CD14-positive monocyte (primary cell): ENCODE data around the gene PMM2. TPM values are rescaled to one million over a fixed set of nuclear protein-coding genes. Genes with fewer than 3 reads are reported as not detected.

ENCODE experiments used
- DNase-seq, 3 donors: peaks; one replicate each; pipeline ENCODE4 v3.0.0-alpha.2; 2011 to 2022
- H2AFZ ChIP-seq: 2 replicates; pipeline ENCODE4 v1.6.0; 2012; ENCODE audit warnings: mild to moderate bottlenecking, low read depth, low read length, inconsistent platforms; ENCODE audit not compliant: insufficient read depth, poor library complexity, severe bottlenecking
- H3K27ac ChIP-seq, 2 donors: 1 replicate in 1 of 2; 2 replicates in 1 of 2; pipeline ENCODE4 v1.5.1; 2012 to 2013; ENCODE audit warnings: low read length in 2 of 2, control low read depth in 1 of 2, inconsistent platforms in 1 of 2, low read depth in 1 of 2, mild to moderate bottlenecking in 1 of 2
- H3K27me3 ChIP-seq, 2 donors: one replicate each; pipeline versions ENCODE4 v1.6.0 to v1.6.1; 2011 to 2013; ENCODE audit warnings: low read length in 2 of 2; ENCODE audit not compliant: control insufficient read depth in 2 of 2, insufficient read depth in 2 of 2
- H3K36me3 ChIP-seq, 2 donors: replicated peaks in 1 of 2; 1 replicate in 1 of 2; 2 replicates in 1 of 2; pipeline versions ENCODE4 v1.5.1 to v1.6.1; 2012 to 2013; ENCODE audit warnings: low read length in 2 of 2, control low read depth in 1 of 2, inconsistent platforms in 1 of 2, mild to moderate bottlenecking in 1 of 2; ENCODE audit not compliant: insufficient read depth in 2 of 2, control insufficient read depth in 1 of 2
- H3K4me1 ChIP-seq, 2 donors: 1 replicate in 1 of 2; 2 replicates in 1 of 2; pipeline versions ENCODE4 v1.5.1 to v1.6.1; 2012 to 2013; ENCODE audit warnings: low read length in 2 of 2, control low read depth in 1 of 2, inconsistent platforms in 1 of 2, mild to moderate bottlenecking in 1 of 2, moderate library complexity in 1 of 2; ENCODE audit not compliant: insufficient read depth in 2 of 2, control insufficient read depth in 1 of 2
- H3K4me2 ChIP-seq: replicated peaks from 2 replicates; pipeline ENCODE3; 2012; ENCODE audit warnings: low read length, moderate library complexity, mild to moderate bottlenecking; ENCODE audit not compliant: poor library complexity, severe bottlenecking; ENCODE audit errors: extremely low read depth
- H3K4me3 ChIP-seq, 3 experiments: fragments of 200-600 bp in 1 of 3; sonication (generic) in 1 of 3; replicated peaks in 1 of 3; 1 replicate in 2 of 3; 2 replicates in 1 of 3; pipeline ENCODE4 v1.5.1; 2011 to 2013; ENCODE audit warnings: low read length in 3 of 3, mild to moderate bottlenecking in 3 of 3, control low read depth in 2 of 3, low read depth in 2 of 3, inconsistent platforms in 1 of 3, moderate library complexity in 1 of 3
- H3K79me2 ChIP-seq: 2 replicates; pipeline ENCODE4 v1.6.0; 2012; ENCODE audit warnings: mild to moderate bottlenecking, control low read depth, inconsistent platforms, low read length, moderate library complexity; ENCODE audit not compliant: insufficient read depth
- H3K9ac ChIP-seq: 2 replicates; pipeline ENCODE4 v1.6.0; 2017; ENCODE audit warnings: low read length, mild to moderate bottlenecking; ENCODE audit not compliant: insufficient read depth, poor library complexity, severe bottlenecking
- H3K9me3 ChIP-seq, 2 donors: replicated peaks in 1 of 2; 1 replicate in 1 of 2; 2 replicates in 1 of 2; pipeline versions ENCODE4 v1.5.1 to v1.6.1; 2012 to 2013; ENCODE audit warnings: low read length in 2 of 2, control low read depth in 1 of 2; ENCODE audit not compliant: control insufficient read depth in 1 of 2, insufficient read depth in 1 of 2
- H4K20me1 ChIP-seq: 2 replicates; pipeline ENCODE4 v1.6.0; 2012; ENCODE audit warnings: mild to moderate bottlenecking, low read length, control low read depth, moderate library complexity; ENCODE audit not compliant: insufficient read depth
- H3K27ac Mint-ChIP-seq, 7 donors: one replicate each; pipeline ENCODE4 v1.8.0; 2020; ENCODE audit warnings: mild to moderate bottlenecking in 7 of 7, mixed read lengths in 7 of 7, moderate library complexity in 6 of 7, inconsistent platforms in 2 of 7
- H3K27me3 Mint-ChIP-seq, 3 donors: one replicate each; pipeline ENCODE4 v1.8.0; 2021 to 2022; ENCODE audit warnings: low read depth in 3 of 3, mild to moderate bottlenecking in 3 of 3, mixed read lengths in 3 of 3, moderate library complexity in 3 of 3, inconsistent platforms in 1 of 3
- H3K36me3 Mint-ChIP-seq, 2 donors: one replicate each; pipeline ENCODE4 v1.8.0; 2020; ENCODE audit warnings: mixed read lengths in 2 of 2, inconsistent platforms in 1 of 2, mild to moderate bottlenecking in 1 of 2
- H3K4me1 Mint-ChIP-seq: one replicate; pipeline ENCODE4 v1.8.0; 2020; ENCODE audit warnings: mild to moderate bottlenecking, mixed read lengths
- H3K4me3 Mint-ChIP-seq, 2 donors: one replicate each; pipeline ENCODE4 v1.8.0; 2020; ENCODE audit warnings: mild to moderate bottlenecking in 2 of 2, mixed read lengths in 2 of 2, moderate library complexity in 1 of 2
- H3K9me3 Mint-ChIP-seq, 7 donors: one replicate each; pipeline ENCODE4 v1.8.0; 2020 to 2022; ENCODE audit warnings: mixed read lengths in 7 of 7, mild to moderate bottlenecking in 6 of 7, moderate library complexity in 6 of 7, inconsistent platforms in 2 of 7
- CTCF ChIP-seq: fragments of 200-600 bp; IDR thresholded peaks from one replicate; pipeline ENCODE4 v1.8.0; 2022; ENCODE audit warnings: antibody characterized with exemption, mild to moderate bottlenecking
- WGBS: methylation state at CpG from one replicate; pipeline ENCODE4 v1.1.5; 2013; ENCODE audit warnings: missing lambda C conversion rate; ENCODE audit not compliant: insufficient coverage; 5-methylcytosine and 5-hydroxymethylcytosine counted together
- intact Hi-C, 2 donors: fragments of 100-400 bp; cut with micrococcal nuclease; formaldehyde crosslinking; loops; one replicate each; pipeline versions ENCODE4 v1.15.0 to v1.15.1; 2023
- polyA plus RNA-seq, 3 donors: library from polyadenylated mRNA; depleted of rRNA in 1 of 3; unstranded in 2 of 3; stranded (reverse) in 1 of 3; fragments of 300-500 nt in 2 of 3; fragments of >200 nt in 1 of 3; fragmentation: Illumina TruSeq in 2 of 3; gene quantifications; 1 replicate in 2 of 3; 2 replicates in 1 of 3; pipeline ENCODE4 v1.2.3, GENCODE V29; 2012 to 2021

PMM2 gene
- polyA plus RNA-seq, 3 donors, result 15.2 to 22.9 (median 17.8) TPM

GRCh38 chr16:8882725-8883377, 85.2 kb downstream of the PMM2 start:
- DNase-seq, result no peak

More at GRCh38 chr16:8882725-8883377, 85.2 kb downstream of the PMM2 start:
- no peak for TF ChIP-seq CTCF
- peaks cover 25% of the 10 kb centered on the region for H4K20me1 ChIP-seq
- no peak overlapping the region for H3K4me3 ChIP-seq
- no peaks in the 10 kb centered on the region for H3K9me3 ChIP-seq
- WGBS, result 92% methylated on average over 11 of the region's 17 CpGs
- no peak overlapping the region for H3K9ac ChIP-seq
- H3K79me2 ChIP-seq, result no peaks in the 10 kb centered on the region
- intact Hi-C loops, result loop anchor here in 1 of 2 donors (10.0 kb wide), 1 partner anchor 248 kb away; no protein-coding TSS in a partner anchor
- H3K4me2 ChIP-seq, result no peak overlapping the region
- H3K27ac ChIP-seq, result no peak overlapping the region
- H3K4me1 ChIP-seq, result no peaks in the 10 kb centered on the region
- Mint-ChIP-seq H3K4me3 (no peak overlapping the region), H3K27ac (no peak overlapping the region), H3K4me1 (peaks cover 11% of the 10 kb centered on the region), H3K27me3 (peaks cover 21 to 29% (median 29%) of the 10 kb centered on the region in 3 donors), H3K36me3 (peaks cover 4 to 6% of the 10 kb centered on the region in 2 donors), H3K9me3 (no peaks in the 10 kb centered on the region)
- H3K36me3 ChIP-seq, result peaks cover 0 to under 1% of the 10 kb centered on the region in 2 donors
- no peak overlapping the region for H2AFZ ChIP-seq
- H3K27me3 ChIP-seq, result peaks cover 0 to 14% of the 10 kb centered on the region in 2 donors
